Lower lobe of right lung (tissue), 2 donors: Measurements from ENCODE around the gene OR1F1. TPM values are rescaled to one million over a fixed set of nuclear protein-coding genes. Genes with fewer than 3 reads are reported as not detected.
"Not testable (repeated sequence)": the region's sequence is repeated elsewhere in the genome, so short reads cannot be mapped to it uniquely, and the experiment has no call there.

Source experiments
- ATAC-seq, 2 donors: fragments of 200-7000 bp; cut with Tn5 transposase; one replicate each; pipeline ENCODE4 v1.9.1; 2020 to 2022; ENCODE audit warnings: mild to moderate bottlenecking in 2 of 2, moderate library complexity in 2 of 2
- DNase-seq: peaks from one replicate; pipeline ENCODE4 v3.0.0-alpha.2; 2020
- H3K27ac ChIP-seq: fragments of 200-600 bp; one replicate; pipeline ENCODE4 v1.8.0; 2022
- H3K27me3 ChIP-seq: fragments of 200-600 bp; one replicate; pipeline ENCODE4 v1.8.0; 2022; ENCODE audit warnings: low read depth
- H3K36me3 ChIP-seq: fragments of 200-600 bp; one replicate; pipeline ENCODE4 v1.8.0; 2022; ENCODE audit warnings: mild to moderate bottlenecking
- H3K4me1 ChIP-seq: fragments of 200-600 bp; one replicate; pipeline ENCODE4 v1.8.0; 2022
- H3K4me3 ChIP-seq: fragments of 200-600 bp; one replicate; pipeline ENCODE4 v1.8.0; 2022; ENCODE audit warnings: mild to moderate bottlenecking
- H3K9me3 ChIP-seq: fragments of 200-600 bp; one replicate; pipeline ENCODE4 v1.8.0; 2022
- CTCF ChIP-seq: fragments of 200-600 bp; IDR thresholded peaks from one replicate; pipeline ENCODE4 v1.8.0; 2022; ENCODE audit warnings: antibody characterized with exemption, mild to moderate bottlenecking
- intact Hi-C: fragments of 100-400 bp; cut with DNase I; formaldehyde crosslinking; loops from one replicate; pipeline ENCODE4 v1.11.0; 2022
- total RNA-seq: library from RNA; stranded (reverse); fragmentation: NEBNext Ultra II Directional; extraction: Animal tissue kit (Norgen Biotek cat#: 25700); gene quantifications from one replicate; pipeline ENCODE4 v1.2.1, GENCODE V29; 2021
- donor health status: DM: no; HTN: yes; CAD: no; lungs with severe emphysema.

OR1F1 gene
- total RNA-seq, 1 donor from 2014 or later: not detected

GRCh38 chr16:3193221-3194212 is 5.5 kb downstream of the OR1F1 start:
- Histone ChIP-seq H3K9me3 (no peaks in the 10 kb centered on the region), H3K27me3 (peaks cover 87% of the 10 kb centered on the region), H3K4me3 (no peak overlapping the region), H3K4me1 (peaks cover 13% of the 10 kb centered on the region), H3K36me3 (no peaks in the 10 kb centered on the region), H3K27ac (no peak overlapping the region)
- TF ChIP-seq CTCF: no peak
- intact Hi-C loops: no loop called here
- no peak for ATAC-seq
- no peak for DNase-seq

DNA sequence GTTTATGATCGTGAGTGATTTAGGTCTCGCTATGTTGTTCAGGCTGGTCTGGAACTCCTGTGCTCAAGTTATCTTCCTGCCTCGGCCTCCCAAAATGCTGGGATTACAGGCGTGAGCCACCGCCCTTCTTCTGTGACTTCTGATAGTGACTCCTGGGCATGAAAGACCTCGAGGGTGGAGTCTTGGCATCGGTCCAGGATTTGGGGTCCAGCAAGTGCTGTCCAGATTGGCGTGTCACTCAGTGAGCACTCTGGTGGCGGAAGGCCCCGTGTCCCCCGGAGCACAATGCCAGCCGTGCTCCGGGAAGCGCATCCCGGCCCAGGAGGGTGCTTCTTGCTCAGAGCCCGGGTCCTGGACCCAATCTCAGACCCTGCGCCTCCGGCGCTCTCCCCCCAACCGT is 6.8 kb downstream of the OR1F1 start:
- Histone ChIP-seq H3K9me3 (no peaks in the 10 kb centered on the region), H3K27me3 (peaks cover 74% of the 10 kb centered on the region), H3K4me3 (no peak overlapping the region), H3K27ac (no peak overlapping the region), H3K4me1 (peaks cover under 1% of the 10 kb centered on the region), H3K36me3 (no peaks in the 10 kb centered on the region)
- ATAC-seq (no peak), DNase-seq (no peak)
- no peak for TF ChIP-seq CTCF
- intact Hi-C loops: no loop called here

DNA sequence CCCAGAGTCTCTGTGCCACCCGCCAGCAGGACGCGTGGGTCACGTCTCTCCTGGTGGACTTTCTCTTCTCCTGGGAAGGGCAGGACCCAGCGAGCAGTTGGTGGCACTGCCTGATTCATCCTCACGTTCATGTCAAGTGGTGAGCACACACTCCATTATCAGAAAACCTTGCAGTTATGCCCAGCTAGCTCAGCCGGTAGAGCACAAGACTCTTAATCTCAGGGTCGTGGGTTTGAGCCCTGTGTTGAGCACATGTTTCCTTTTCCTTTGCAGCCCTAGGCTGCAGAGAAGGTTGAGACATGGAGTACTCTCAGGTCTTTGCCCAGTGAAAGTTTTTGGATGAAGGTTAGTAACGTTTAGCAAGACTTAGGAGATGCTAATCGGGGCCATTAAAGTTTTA is 8.0 kb downstream of the OR1F1 start:
- intact Hi-C loops: no loop called here
- Histone ChIP-seq H3K9me3 (no peaks in the 10 kb centered on the region), H3K4me1 (no peaks in the 10 kb centered on the region), H3K27ac (no peak overlapping the region), H3K36me3 (no peaks in the 10 kb centered on the region), H3K4me3 (no peak overlapping the region), H3K27me3 (peaks cover 62% of the 10 kb centered on the region)
- no peak for DNase-seq
- no peak for TF ChIP-seq CTCF
- ATAC-seq: no peak

GRCh38 chr16:3197694-3198333 is 9.8 kb downstream of the OR1F1 start:
- H3K4me3 ChIP-seq, H3K27ac ChIP-seq, ATAC-seq, DNase-seq, H3K36me3 ChIP-seq, intact Hi-C loops, H3K4me1 ChIP-seq, H3K9me3 ChIP-seq: not testable (repeated sequence)
- H3K27me3 ChIP-seq: peaks cover 44% of the 10 kb centered on the region

DNA sequence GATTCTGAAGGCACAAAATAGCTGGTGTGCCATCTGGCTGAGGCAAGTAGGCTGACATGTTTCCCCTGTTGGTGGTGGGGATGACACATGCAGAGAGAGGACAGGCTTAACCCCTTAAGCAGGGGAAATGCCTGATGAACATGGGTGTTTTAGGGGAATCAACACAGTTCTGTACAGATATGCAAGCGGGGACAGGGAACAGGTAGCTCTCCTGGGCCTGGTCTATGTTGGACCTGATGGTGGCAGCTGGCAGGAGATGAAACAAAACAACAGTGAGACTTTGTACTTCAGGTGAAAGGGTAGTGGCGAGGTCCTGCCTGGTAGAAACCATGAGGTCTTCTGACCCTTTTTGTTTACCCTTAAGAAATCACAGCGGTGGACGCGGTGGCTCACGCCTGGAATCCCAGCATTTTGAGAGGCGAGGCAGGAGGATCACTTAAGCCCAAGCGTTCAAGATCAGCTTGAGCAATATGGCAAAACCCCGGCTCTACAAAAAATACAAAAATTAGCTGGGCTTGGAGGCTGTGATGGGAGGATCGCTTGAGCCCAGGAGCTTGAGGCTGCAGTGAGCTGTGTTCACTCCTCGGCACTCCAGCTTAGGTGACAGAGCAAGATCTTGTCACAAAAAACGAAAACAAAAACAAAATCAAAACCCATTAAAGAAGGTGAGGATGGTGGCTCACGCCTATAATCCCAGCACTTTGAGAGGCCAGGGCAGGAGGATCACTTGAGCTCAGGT is 10.5 kb downstream of the OR1F1 start:
- Histone ChIP-seq H3K4me1 (no peaks in the 10 kb centered on the region), H3K27ac (no peak overlapping the region), H3K27me3 (peaks cover 37% of the 10 kb centered on the region), H3K36me3 (no peaks in the 10 kb centered on the region), H3K9me3 (no peaks in the 10 kb centered on the region), H3K4me3 (no peak overlapping the region)
- DNase-seq (no peak), ATAC-seq (no peak)
- no peak for TF ChIP-seq CTCF
- intact Hi-C loops: no loop called here
